Measurements from ENCODE around the gene SLC25A47.

SLC25A47 gene

GRCh38 chr14:100312877-100313400 is 10.2 kb upstream of the SLC25A47 start:
- in situ Hi-C loops (cut with MboI; ENCODE audit: low pct_unique_long_range_greater_than_20kb, low sequenced_read_pairs, unreplicated experiment), result no loop called here
- TF ChIP-seq CTCF (IDR thresholded peaks at IDR 0.05; ENCODE audit: extremely low read depth, insufficient read depth, missing control alignments), result no peak
- DNase-seq (ENCODE audit: low spot score), result no peak

- no peak for TF ChIP-seq CTCF (IDR thresholded peaks at IDR 0.05; ENCODE audit: extremely low read depth, insufficient read depth, missing control alignments)
- DNase-seq (ENCODE audit: low spot score), result no peak
- in situ Hi-C loops (cut with MboI; ENCODE audit: low pct_unique_long_range_greater_than_20kb, low sequenced_read_pairs, unreplicated experiment), result no loop called here
These were observed 9.5 kb upstream of the SLC25A47 start for GRCh38 chr14:100313464-100314230.

GRCh38 chr14:100314724-100315123 is 8.4 kb upstream of the SLC25A47 start:
- DNase-seq (ENCODE audit: low spot score), result no peak
- TF ChIP-seq CTCF (IDR thresholded peaks at IDR 0.05; ENCODE audit: extremely low read depth, insufficient read depth, missing control alignments), result no peak
- in situ Hi-C loops (cut with MboI; ENCODE audit: low pct_unique_long_range_greater_than_20kb, low sequenced_read_pairs, unreplicated experiment), result no loop called here

- TF ChIP-seq CTCF (IDR thresholded peaks at IDR 0.05; ENCODE audit: extremely low read depth, insufficient read depth, missing control alignments), result no peak
- in situ Hi-C loops (cut with MboI; ENCODE audit: low pct_unique_long_range_greater_than_20kb, low sequenced_read_pairs, unreplicated experiment), result no loop called here
- DNase-seq (ENCODE audit: low spot score), result no peak
These were observed 5.8 kb upstream of the SLC25A47 start for GRCh38 chr14:100317389-100317788.

- peak; percentile 85 for TF ChIP-seq CTCF (IDR thresholded peaks at IDR 0.05; ENCODE audit: extremely low read depth, insufficient read depth, missing control alignments)
- in situ Hi-C loops (cut with MboI; ENCODE audit: low pct_unique_long_range_greater_than_20kb, low sequenced_read_pairs, unreplicated experiment), result no loop called here
- DNase-seq (ENCODE audit: low spot score), result peak; percentile 86
These were observed 5.0 kb upstream of the SLC25A47 start for GRCh38 chr14:100317912-100318808.

- in situ Hi-C loops (cut with MboI; ENCODE audit: low pct_unique_long_range_greater_than_20kb, low sequenced_read_pairs, unreplicated experiment), result no loop called here
- TF ChIP-seq CTCF (IDR thresholded peaks at IDR 0.05; ENCODE audit: extremely low read depth, insufficient read depth, missing control alignments), result no peak
- DNase-seq (ENCODE audit: low spot score), result no peak
These were observed 2.8 kb upstream of the SLC25A47 start for GRCh38 chr14:100320157-100320856.
